Endodermal cell (in vitro differentiated cells): ENCODE measurements around the gene CELF4. TPM values are rescaled to one million over a fixed set of nuclear protein-coding genes. Genes with fewer than 3 reads are reported as not detected.
"Not testable (repeated sequence)": the region's sequence is repeated elsewhere in the genome, so short reads cannot be mapped to it uniquely, and the experiment has no call there.

ENCODE experiments used
- DNase-seq: peaks from one replicate; pipeline ENCODE4 v3.0.0-alpha.2; 2017
- H3K27ac ChIP-seq: 2 replicates; pipeline ENCODE4 v1.5.1; 2013; ENCODE audit warnings: mild to moderate bottlenecking, low read depth, low read length, moderate library complexity
- H3K27me3 ChIP-seq: 2 replicates; pipeline ENCODE4 v1.6.1; 2013; ENCODE audit warnings: mild to moderate bottlenecking, low read length, moderate library complexity; ENCODE audit not compliant: insufficient read depth, control insufficient read depth, poor library complexity, severe bottlenecking
- H3K36me3 ChIP-seq: 2 replicates; pipeline ENCODE4 v1.7.0; 2013; ENCODE audit warnings: mild to moderate bottlenecking, low read length, moderate library complexity; ENCODE audit not compliant: control insufficient read depth, insufficient read depth
- H3K4me1 ChIP-seq: one replicate; pipeline ENCODE4 v1.7.0; 2013; ENCODE audit warnings: low read length; ENCODE audit not compliant: control insufficient read depth, insufficient read depth
- H3K4me3 ChIP-seq: 2 replicates; pipeline ENCODE4 v1.5.1; 2013; ENCODE audit warnings: mild to moderate bottlenecking, low read length, moderate library complexity
- H3K9ac ChIP-seq: 2 replicates; pipeline ENCODE4 v1.6.1; 2013; ENCODE audit warnings: mild to moderate bottlenecking, low read length, moderate library complexity; ENCODE audit not compliant: poor library complexity, severe bottlenecking; ENCODE audit errors: extremely low read depth
- H3K9me3 ChIP-seq: 2 replicates; pipeline ENCODE4 v1.6.1; 2013; ENCODE audit warnings: mild to moderate bottlenecking, low read length, moderate library complexity; ENCODE audit not compliant: control insufficient read depth
- H3K27ac Mint-ChIP-seq: 2 replicates; pipeline ENCODE4 v1.8.0; 2020; ENCODE audit warnings: mixed read lengths
- H3K27me3 Mint-ChIP-seq: 2 replicates; pipeline ENCODE4 v1.8.0; 2021; ENCODE audit warnings: mild to moderate bottlenecking, mixed read lengths; ENCODE audit not compliant: insufficient read depth
- H3K36me3 Mint-ChIP-seq: 2 replicates; pipeline ENCODE4 v1.8.0; 2020; ENCODE audit warnings: low read depth, mixed read lengths
- H3K4me1 Mint-ChIP-seq: 2 replicates; pipeline ENCODE4 v1.8.0; 2020; ENCODE audit warnings: mixed read lengths
- H3K4me3 Mint-ChIP-seq: 2 replicates; pipeline ENCODE4 v1.8.0; 2020; ENCODE audit warnings: mild to moderate bottlenecking, moderate library complexity, mixed read lengths
- H3K9me3 Mint-ChIP-seq: 2 replicates; pipeline ENCODE4 v1.8.0; 2020; ENCODE audit warnings: mild to moderate bottlenecking, mixed read lengths
- CTCF ChIP-seq: fragments of 200-600 bp; sonication (generic); conservative IDR thresholded peaks from 2 replicates; pipeline ENCODE4 v1.5.0; 2021; ENCODE audit warnings: antibody characterized with exemption, mild to moderate bottlenecking
- WGBS, 2 experiments: methylation state at CpG; one replicate each; pipeline versions ENCODE4 v1.1.5 to v1.1.7; 2013; ENCODE audit warnings: missing lambda C conversion rate in 2 of 2, mixed read lengths in 1 of 2; ENCODE audit not compliant: insufficient coverage in 1 of 2, insufficient read length in 1 of 2; 5-methylcytosine and 5-hydroxymethylcytosine counted together
- total RNA-seq, 2 donors: library from RNA; stranded (reverse); fragmentation: NEBNext Ultra II Directional in 1 of 2; extraction: Animal tissue kit (Norgen Biotek cat#: 25700) in 1 of 2; gene quantifications; 2 replicates in 1 of 2; 3 replicates in 1 of 2; pipeline ENCODE4 v1.2.1, GENCODE V29; 2021

CELF4 gene
- total RNA-seq, 2 donors from 2014 or later: 5.7 to 6.7 TPM

- Histone ChIP-seq H3K4me1 (peaks cover 3% of the 10 kb centered on the region), H3K4me3 (no peak overlapping the region), H3K9ac (no peak overlapping the region), H3K9me3 (no peaks in the 10 kb centered on the region), H3K27me3 (peaks cover 59% of the 10 kb centered on the region), H3K36me3 (no peaks in the 10 kb centered on the region), H3K27ac (no peak overlapping the region)
- H3K4me1 Mint-ChIP-seq: peaks cover 23% of the 10 kb centered on the region
- H3K9me3 Mint-ChIP-seq: no peaks in the 10 kb centered on the region
- DNase-seq: peak; percentile 71
- no peak overlapping the region for H3K27ac Mint-ChIP-seq
- peaks cover 88% of the 10 kb centered on the region for H3K27me3 Mint-ChIP-seq
- H3K36me3 Mint-ChIP-seq: no peaks in the 10 kb centered on the region
- no peak for TF ChIP-seq CTCF
- WGBS, 2 experiments: 40 to 44% methylated on average over 9 to 19 of the region's 19 CpGs
- H3K4me3 Mint-ChIP-seq: peak overlapping the region; percentile 5
These were observed 204.1 kb downstream of the CELF4 start for GRCh38 chr18:37361335-37362157.

GRCh38 chr18:37358061-37358460 lies 207.5 kb downstream of the CELF4 start:
- H3K27me3 Mint-ChIP-seq: peaks cover 55% of the 10 kb centered on the region
- H3K9me3 Mint-ChIP-seq, H3K27ac ChIP-seq, H3K36me3 ChIP-seq, H3K9ac ChIP-seq, H3K4me1 ChIP-seq, DNase-seq, H3K4me3 ChIP-seq, H3K36me3 Mint-ChIP-seq, H3K4me3 Mint-ChIP-seq, H3K27ac Mint-ChIP-seq, H3K9me3 ChIP-seq: not testable (repeated sequence)
- H3K4me1 Mint-ChIP-seq: peaks cover 23% of the 10 kb centered on the region
- WGBS, 2 experiments: 76 to 82% methylated on average over 6 to 8 of the region's 9 CpGs
- peaks cover 32% of the 10 kb centered on the region for H3K27me3 ChIP-seq

- H3K27ac Mint-ChIP-seq: no peak overlapping the region
These were observed 209.8 kb downstream of the CELF4 start for GRCh38 chr18:37355772-37356171.

More at GRCh38 chr18:37355772-37356171, 209.8 kb downstream of the CELF4 start:
- Histone ChIP-seq H3K9me3 (no peaks in the 10 kb centered on the region), H3K27me3 (peaks cover 9% of the 10 kb centered on the region), H3K4me1 (no peaks in the 10 kb centered on the region), H3K4me3 (no peak overlapping the region), H3K27ac (no peak overlapping the region), H3K36me3 (no peaks in the 10 kb centered on the region), H3K9ac (no peak overlapping the region)
- H3K27me3 Mint-ChIP-seq: peaks cover 33% of the 10 kb centered on the region
- WGBS, 2 experiments: 88 to 90% methylated on average over 2 to 3 of the region's 3 CpGs
- no peaks in the 10 kb centered on the region for H3K36me3 Mint-ChIP-seq
- no peak overlapping the region for H3K4me3 Mint-ChIP-seq
- H3K4me1 Mint-ChIP-seq: peaks cover 3% of the 10 kb centered on the region
- no peaks in the 10 kb centered on the region for H3K9me3 Mint-ChIP-seq
- TF ChIP-seq CTCF: no peak
- no peak for DNase-seq
